ENCODE results near the gene RPA3.

RPA3 gene

DNA sequence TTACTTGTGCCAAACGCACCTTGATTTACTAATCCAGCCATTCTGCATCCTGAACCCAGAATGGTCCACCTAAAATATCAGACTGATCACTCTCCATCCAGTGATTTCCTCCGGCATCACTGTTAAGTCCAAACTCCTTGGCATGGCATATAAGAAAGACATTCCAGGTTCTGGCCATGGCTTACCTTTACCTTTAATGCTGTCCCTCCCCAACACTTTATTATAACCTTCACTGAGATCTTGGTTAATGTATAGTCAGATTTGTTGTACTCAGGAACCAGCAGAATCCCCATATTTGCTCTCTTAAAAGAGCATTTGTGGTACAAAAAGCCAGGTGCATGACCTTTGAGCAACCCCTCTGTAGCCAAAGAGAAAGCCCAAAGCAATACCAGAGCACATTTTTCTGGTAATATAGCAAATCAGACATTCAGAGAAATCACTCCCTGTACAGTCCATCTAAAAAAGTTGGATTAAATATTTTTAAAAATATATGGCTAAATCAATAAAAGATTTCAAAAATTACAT lies 67.7 kb downstream of the RPA3 start:
- no peak for DNase-seq

DNA sequence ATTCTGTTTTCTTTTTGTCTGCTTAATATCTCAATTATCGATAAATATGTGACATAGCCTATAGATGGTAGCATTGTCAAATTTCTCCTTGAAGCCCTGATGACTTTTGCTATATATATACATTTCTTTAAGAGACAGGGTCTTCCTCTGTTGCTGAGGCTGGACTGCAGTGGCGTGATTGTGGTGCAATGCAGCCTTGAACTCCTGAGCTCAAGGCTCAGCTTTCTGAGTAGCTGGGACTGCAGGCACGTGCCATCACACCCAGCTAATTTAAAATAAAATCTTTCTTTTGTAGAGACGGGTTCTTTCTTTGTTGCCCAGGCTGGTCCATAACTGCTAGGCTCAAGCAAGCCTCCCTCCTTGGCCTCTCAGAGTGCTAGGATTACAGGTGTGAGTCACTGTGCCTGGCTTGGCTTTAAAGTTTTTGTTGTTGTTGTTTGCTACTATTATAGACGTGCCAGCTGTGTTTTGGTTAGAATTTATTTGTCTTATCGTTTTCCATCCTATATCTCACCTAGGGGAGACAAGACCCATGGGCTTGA lies 70.8 kb downstream of the RPA3 start:
- DNase-seq: no peak

DNA sequence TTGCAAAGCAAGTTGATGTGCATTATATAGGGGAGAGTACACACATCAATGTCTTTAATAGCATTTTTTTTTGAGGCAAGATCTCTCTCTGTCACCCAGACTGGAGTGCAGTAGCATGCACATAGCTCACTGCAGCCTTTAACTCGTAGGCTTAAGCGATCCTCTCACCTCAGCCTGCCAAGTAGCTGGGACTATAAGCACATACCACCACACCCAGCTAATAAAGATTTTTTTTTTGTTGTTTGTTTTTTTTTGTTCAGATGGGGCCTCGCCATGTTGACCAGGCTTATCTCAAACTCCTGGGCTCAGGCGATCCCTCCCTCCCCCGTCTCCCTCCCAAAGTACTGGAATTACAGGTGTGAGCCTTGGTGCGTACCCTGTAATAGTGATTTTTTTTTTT lies 76.3 kb downstream of the RPA3 start:
- DNase-seq: no peak

DNA sequence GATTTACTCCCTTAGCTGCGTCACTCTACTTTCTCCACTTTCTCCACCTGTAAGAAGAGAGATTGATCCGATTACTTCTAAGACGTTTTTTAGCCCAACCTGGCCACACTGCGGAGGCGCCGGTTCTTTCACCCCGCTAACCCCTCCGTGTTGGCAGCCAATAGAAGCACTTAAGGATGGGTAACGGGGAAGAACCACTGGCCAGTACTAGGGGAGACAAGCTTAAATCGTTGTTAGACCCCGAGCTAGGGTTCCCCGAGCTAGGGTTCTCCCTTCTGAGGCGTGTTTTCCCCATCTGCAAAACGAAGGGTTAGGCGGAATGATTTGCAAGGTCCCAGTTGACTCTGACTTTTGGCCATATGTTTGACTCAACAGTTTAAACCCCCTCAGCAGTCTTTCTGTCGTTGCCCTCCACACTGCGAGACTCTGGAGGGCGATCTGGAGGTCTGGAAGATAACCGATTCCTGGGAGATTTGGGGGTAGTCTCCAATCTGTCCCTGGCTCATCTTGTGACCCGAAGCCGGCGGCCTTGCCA lies 77.2 kb downstream of the RPA3 start:
- DNase-seq: no peak

DNA sequence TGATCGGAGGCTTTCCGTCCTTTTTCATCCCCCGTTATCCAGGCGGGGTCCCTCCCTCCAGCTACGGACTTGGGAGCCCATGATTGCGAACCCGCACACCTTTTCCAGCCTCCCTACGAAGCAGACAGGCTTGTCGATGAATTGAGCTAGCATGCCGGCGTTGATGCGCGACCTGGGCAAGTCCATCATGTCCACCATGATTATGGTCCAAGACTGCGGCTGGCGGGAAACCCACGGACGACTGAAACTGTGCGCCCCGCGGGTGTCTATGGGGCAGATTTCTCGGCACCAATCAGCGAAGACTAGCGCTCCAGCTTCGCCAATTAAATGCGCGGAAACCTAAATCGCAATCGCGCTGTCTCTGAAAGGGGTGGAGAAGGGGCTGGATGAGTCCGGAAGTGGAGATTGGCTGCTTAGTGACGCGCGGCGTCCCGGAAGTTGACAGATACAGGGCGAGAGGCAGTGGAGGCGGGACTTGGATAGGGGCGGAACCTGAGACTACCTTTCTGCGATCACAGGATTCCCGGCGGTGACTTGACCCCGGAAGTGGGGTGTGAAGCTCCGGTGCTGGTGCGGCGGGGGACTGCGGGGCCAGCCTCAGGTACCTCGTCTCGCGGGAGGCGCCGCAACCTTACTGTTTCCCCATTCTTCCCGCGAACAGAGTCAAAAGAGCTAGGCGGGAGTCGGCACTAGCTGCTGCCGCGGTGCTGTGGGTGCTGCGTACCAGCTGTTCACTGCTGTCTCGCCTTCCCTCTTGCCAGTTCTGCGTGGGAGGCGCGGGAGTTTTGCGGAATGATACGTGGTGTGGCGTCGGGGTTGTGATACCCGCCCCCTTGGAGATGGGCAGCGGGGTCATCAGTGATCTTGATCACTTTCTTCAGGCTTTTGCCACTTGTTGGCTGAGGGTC lies 77.9 kb downstream of the RPA3 start, which contains the start of gene UMAD1:
TSS of gene UMAD1 (plus strand) at position 532 of the 908 bp plus-strand sequence. CDS start 32,620 bp downstream, outside the sequence.
- DNase-seq: peak; percentile 88 to 95 (median 92)

DNA sequence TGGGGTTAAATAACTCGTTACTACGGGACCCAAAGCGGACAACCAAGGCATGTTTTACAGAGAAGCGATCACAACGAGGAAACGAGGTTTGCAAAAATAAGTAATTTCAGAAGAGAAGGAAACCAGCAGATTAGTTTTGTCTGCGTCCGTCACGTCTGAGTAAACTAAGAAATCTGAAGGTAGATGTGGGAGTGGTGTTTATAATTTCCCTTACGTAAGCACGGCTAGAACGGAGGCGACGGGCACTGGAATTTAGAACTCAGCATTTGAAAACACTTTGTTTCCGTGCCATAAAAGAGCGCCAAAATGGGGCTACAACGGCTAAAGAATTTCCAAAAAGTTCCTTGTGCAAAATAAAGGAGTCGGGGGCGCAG lies 78.6 kb downstream of the RPA3 start:
- peak in 2 of 4 experiments; percentile 34 to 41 for DNase-seq

DNA sequence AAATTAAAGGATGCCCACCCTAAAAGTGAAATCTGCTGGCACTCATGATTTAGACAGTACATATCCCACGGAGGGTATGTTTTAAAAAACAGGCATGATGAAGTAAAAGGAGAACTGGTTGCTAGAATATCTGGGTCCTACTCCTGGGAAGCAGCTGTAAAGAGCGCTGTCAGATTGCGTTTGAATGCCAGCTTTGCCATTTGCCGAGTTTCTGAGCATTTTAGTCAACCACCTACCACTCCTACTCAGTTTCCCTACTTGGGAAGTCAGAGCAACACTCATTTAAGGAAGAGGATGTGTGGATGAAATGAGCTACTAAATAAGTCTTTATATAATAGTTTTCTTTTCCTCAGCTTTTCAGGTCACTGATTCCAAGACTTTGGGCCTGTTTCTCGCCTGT lies 79.0 kb downstream of the RPA3 start:
- no peak for DNase-seq

DNA sequence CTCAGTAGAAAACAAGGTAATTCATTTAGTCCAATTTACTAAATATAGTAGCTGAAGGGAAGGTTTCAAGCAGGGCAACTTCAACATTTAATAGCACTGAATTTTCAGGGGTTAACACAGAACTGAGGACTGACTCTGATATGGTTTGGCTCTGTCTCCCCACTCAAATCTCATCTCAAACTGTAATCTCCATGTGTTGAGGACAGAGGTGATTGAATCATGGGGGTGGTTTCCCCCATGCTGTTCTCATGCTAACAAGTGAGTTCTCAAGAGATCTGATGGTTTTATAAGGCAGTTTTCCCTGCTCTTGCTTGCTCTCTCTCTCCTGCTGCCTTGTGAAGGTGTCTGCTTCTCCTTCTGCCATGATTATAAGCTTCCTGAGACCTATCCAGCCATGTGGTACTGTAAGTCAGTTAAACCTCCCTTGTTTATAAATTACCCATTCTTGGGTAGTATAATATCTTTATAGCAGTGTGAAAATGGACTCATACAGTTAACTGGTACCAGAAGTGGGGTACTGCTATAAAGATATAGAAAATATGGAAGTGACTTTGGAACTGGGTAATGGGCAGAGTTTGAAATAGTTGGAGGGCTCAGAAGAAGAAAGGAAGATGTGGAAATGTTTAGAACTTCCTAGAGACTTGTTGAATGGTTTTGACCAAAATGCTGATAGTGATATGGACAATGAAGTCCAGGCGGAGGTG lies 87.6 kb downstream of the RPA3 start:
- no peak for DNase-seq

DNA sequence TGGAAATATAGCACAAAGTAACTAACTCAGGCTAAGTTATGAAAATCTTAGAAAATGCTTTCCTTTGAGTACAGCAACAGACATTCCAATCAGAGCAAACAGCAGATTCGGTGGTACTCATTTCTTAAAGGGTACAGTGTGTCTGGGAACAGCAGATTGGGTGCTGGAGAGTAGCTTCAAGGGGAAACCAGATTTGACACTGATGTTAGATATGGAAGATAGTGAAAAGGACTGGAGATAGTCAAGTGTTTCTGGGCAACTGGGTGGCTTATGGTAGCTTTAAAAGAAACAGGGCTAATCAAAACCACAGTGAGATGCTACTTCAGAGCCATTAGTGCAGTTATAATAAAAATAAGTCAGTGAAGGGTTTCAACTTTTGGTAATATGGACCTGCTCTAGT lies 89.9 kb downstream of the RPA3 start:
- DNase-seq: no peak

DNA sequence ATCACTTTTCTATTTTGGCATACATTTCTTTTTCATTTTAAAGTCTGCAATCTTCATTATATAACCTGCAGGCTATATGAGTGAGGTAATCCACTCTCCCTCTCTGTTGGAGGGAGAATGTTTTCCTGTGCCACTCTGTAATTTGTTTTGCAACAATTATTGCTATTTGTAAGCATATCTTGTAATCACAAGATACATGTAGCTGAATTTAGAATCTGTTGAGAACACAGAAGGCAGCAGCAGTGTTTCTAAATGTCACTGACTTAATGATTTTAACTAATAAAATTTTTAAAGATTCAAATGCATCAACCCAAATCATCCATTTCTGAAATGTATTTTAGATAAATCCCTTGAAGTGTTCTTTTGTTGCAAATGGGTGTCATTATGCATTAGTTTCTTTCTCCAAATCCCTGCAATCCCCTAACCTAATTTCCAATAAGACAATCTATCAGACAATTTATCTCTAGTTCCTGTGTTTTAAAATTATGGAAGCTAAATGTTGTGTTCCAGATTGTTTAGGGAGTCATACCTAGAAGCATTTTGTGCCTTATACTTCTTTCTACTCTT lies 97.7 kb downstream of the RPA3 start:
- no peak for DNase-seq

DNA sequence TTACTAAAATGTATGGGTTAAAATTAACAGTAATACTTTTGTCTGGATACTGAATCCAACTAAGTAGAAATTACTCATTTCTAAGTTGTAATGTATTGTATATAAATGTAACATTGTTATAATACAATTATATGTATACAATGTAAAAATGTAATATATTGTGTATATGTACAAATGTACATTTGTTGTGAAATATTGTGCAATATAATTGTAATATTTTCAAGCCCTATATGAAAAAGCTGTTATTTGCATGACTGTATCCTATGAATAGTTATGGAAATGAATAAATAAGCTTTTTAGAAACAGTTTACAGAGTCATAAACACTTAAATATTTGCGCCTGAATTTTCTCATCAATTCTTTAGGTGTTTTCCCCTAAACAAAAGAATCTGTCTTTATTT lies 98.2 kb downstream of the RPA3 start:
- DNase-seq: no peak

DNA sequence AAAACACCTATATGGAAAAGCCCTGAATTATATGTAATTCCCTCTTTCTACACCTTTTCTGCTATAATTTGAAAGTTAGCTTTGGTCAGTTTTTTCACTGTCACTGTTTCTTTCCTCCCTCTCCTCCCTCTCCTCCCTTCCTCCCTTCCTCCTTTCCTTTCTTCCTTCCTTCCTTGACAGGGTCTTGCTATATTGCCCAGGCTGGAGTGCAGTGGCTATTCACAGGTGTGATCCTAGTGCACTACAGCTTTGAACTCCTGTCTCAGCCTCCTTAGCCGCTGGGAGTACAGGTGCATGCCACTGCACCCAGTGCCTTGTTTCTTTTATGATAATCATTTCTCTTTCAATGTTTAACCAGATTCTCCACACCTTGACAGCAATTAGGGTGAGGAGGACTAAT lies 100.0 kb downstream of the RPA3 start:
- no peak for DNase-seq

DNA sequence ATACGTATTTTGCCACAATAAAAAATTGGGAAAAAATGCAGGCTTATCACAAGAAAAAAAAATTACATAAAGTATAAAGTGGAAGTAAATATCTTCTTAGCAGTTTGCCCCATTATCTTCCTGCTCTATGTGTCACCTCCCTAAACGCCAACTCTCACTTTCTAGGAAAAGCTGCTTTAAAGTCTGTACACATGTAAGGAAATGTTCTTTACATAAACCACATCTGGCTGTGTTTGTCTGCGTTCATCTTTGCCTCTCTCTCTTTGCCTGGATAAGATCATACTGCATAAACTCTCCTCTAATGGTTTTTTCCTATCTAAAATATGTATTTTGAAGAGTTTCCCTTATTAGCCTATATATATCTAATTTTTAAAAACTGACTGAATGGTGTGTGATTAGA lies 100.9 kb downstream of the RPA3 start:
- no peak for DNase-seq

DNA sequence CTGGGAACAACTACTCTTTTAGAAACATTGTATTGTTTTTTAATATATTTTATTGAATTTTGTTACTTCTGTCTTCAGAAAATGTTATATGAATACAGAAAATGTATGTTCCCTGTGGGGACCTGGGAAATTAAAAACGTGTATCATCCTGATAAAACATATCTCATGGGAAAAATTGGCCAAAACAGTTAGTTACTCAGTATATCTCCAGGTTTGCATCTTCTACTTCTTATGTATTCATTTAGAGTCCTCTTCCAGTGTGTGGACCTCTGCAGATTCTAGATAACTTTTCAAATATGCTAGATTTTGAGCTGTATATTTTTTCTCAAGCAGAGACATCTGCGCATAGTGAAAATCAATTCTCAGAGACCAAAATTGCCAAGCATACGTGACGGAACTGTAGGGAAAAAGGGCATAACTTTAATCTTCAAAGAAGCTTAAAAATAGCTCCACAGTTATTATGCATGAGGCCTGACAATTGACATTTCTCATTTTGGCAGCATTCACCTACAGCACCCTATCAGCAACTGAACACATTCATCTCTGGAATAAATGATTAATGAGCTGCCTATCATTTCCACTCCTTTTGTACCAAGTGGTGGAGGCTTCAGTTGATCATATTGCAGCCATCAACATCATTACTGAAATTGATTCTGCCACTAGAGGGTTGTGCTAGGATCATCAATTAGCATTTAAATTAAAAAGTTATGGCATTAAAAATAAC lies 104.2 kb downstream of the RPA3 start:
- no peak for DNase-seq

DNA sequence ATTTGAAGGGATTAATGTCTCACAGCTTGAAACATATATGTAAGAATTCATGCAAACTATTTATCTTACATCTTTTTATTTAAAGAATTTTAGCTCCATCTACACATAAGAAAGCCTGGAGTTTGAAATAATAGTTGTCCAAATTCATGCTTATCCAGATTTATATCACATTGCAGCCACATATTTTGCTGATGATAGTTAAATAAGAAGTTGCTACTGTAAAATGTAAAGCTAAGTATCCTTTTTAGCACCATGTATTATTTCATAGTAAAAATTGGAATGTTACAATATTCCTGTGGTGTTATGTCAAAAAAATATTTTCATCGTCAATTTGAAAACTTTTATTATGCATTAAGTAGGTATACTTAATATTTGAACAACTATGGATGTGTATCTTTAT lies 105.2 kb downstream of the RPA3 start:
- no peak for DNase-seq

DNA sequence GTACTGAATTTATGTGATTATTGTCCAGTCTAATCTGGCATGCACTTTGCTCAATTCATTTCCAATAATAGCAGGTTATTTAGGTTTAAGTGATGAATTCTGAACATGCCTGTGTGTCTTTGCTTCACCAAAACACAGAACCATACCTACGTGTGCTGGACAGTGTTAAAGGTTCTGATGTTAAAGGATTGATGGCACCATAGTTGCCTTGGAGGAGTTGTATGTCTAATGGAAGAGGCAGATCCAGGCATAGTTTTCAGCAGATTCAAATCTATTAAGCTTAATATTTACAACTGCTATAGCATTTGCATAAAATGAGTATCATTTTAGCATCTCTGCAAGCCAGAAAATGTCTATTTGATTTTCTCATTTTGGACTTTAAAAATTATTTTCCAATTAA lies 105.9 kb downstream of the RPA3 start:
- DNase-seq: no peak

DNA sequence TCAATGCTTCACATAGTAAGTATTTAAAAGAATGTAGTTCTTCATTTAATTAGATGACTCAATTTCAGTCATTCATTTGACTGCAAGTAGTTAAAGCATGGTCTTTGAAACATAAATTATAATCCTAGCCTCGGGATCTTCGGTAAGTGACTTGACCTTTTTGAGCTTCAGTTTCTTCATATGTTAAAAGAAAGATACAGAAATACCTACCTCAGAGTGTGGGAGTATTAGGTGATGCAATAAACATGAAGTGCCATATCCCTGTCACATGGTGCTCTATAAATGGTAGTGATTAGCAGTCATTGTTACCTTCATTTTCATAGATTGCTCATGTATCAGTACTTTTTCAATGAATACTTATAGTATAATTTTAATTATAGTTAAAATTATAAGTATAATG lies 109.1 kb downstream of the RPA3 start:
- no peak for DNase-seq

DNA sequence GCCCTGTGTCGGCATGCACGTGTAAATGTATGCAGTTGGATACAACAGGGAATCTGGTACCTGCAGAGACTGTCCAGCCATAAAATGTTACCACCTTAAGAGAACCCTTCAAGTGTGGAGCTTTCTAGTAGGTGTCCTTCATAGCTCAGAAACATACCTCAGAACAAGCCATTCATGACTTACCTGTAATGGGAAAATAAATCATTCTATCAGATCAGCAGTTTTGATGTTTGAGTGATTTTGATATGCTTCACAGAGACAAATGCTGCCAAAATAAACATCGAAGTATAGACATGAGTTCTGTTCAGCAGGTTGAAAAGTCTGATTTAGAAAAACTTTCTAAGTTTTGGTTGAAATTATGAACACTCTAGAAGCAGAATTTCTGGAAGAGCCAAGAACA lies 111.4 kb downstream of the RPA3 start:
- DNase-seq: no peak

DNA sequence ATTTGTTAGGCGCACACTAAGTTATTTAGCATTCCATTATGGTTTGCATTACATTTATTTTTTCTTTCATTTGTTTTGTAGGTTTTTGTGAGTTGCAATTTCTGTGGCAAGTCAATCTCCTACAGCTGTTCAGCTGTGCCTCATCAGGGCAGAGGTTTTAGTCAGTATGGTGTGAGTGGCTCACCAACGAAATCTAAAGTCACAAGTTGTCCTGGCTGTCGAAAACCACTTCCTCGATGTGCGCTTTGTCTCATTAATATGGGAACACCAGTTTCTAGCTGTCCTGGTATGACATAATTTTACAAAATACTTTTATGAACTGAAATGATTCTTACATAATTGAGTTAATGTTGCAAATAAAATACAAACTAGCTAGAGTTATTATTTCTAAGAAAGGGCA lies 122.2 kb downstream of the RPA3 start:
- DNase-seq: no peak

DNA sequence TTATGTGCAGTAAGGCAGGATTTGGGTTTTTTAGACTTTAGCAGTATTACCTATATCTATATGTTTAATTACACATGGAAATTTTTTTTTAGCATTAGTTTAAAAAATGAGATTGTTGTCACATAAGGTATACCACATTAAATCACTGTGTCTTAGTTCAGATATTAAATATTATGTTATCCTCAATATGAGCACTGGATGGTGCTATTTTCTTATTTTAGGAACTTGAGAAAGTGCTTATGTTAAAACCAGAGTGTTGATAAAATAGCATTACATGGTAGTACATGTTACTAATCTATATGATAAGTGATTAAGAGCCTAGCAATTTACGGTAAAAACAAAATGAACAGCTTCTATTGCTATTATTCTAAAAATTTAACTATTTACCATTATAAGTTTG lies 123.0 kb downstream of the RPA3 start:
- DNase-seq: no peak

Data from activated naive CD4-positive, alpha-beta T cell (primary cell).